Measurements from ENCODE around the gene STYXL2.

DNA sequence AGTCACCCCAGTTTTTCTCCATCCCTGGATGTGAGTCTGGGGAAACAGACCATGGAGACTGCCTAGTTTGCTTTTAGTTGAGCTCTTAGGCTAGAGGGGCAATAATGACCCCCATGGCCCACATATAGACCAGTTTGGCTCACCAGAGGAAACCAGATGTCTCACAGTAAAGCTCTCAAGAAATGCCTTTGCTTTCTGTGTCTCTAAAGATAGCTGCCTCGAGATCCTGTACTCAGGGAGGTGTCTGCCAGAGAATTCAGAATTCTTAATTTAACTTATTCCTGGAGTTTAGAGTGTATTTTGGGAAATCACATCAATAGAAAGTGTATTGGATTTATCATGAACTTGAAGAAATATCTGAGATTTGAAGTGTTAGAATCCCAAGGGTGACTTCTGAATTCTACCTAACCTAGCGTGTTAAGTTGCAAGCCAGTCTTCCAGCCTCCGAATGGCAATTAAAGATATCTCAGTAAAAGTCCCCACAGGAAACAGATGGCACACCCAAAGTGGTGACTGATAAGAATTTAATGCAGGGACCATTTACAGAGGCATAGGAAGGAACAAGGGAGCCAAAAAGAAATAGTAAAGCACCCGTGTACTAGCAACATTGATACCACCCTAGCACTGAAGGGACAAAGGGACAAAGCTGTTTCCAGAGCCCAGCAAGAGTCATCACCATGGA, 37.1 kb downstream of the STYXL2 start:
- TF ChIP-seq, protein P1, sequence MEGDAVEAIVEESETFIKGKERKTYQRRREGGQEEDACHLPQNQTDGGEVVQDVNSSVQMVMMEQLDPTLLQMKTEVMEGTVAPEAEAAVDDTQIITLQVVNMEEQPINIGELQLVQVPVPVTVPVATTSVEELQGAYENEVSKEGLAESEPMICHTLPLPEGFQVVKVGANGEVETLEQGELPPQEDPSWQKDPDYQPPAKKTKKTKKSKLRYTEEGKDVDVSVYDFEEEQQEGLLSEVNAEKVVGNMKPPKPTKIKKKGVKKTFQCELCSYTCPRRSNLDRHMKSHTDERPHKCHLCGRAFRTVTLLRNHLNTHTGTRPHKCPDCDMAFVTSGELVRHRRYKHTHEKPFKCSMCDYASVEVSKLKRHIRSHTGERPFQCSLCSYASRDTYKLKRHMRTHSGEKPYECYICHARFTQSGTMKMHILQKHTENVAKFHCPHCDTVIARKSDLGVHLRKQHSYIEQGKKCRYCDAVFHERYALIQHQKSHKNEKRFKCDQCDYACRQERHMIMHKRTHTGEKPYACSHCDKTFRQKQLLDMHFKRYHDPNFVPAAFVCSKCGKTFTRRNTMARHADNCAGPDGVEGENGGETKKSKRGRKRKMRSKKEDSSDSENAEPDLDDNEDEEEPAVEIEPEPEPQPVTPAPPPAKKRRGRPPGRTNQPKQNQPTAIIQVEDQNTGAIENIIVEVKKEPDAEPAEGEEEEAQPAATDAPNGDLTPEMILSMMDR (IDR thresholded peaks at IDR 0.05) = no peak
- TF ChIP-seq POLR2AphosphoS5 (IDR thresholded peaks at IDR 0.05; ENCODE audit: low read depth, low read length) = no peak
- TF ChIP-seq REST (IDR thresholded peaks at IDR 0.05; ENCODE audit: insufficient read depth in 1 of 2, low read depth in 2 of 2, low read length in 1 of 2) = no peak

All from Panc1 (cell line).